Right renal pelvis (tissue), 4 donors: ENCODE results near the gene B4GAT1. TPM values are rescaled to one million over a fixed set of nuclear protein-coding genes. Genes with fewer than 3 reads are reported as not detected.

Experiments used
- DNase-seq, 4 donors: peaks; one replicate each; pipeline ENCODE4 v3.0.0-alpha.2; 2013; ENCODE audit warnings: low read depth in 4 of 4, low spot score in 3 of 4, missing footprints in 1 of 4
- polyA plus RNA-seq, 4 donors: library from polyadenylated mRNA; unstranded; fragments of 120-200 nt; gene quantifications; one replicate each; pipeline ENCODE4 v1.2.1, GENCODE V29; 2013; ENCODE audit not compliant: insufficient read length in 4 of 4

B4GAT1 gene
- polyA plus RNA-seq, 4 donors = 53.4 to 62.9 (median 56.8) TPM

DNA sequence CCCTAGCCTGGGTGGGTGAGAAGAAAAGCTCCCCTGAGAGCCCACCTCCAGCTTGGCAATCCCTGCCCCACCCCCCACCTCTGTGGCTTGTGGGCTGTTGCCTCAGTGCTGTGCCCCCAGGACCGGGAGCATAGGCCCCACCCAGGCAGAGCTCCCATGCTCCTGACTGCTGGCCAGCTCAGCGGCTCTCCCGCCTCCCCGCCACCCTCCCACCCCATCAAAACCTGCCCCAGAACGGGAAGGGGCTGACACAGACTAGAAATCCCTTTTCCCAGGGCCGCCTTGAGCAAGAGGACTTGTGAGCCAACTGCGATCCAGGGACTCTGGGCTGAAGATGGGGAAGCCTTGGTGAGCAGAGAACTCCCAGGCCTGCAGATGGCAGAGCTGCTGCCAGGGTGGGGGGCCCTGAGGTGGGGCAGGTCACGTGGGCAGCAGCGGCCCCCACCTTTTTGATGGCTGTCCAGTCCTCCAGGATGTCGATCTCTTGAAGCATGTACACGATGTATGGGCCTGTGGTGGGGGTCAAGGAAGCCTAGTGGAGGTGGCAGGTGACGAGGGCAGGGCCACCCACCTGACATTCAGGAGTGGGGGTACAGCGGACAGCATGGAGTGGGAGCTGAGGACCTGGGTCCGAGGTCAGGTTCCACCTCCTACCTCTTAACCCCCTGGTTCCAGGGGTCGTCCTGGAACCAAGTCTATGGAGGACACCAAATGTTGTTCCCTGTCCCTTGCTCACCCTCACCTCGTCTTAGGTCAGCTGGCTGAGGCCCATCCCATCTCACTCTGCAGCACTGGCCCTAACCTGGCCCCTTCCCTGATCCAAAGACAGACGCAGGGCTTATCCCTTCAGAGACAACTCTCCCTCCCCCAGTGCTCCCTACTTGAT lies 8.9 kb downstream of the B4GAT1 start:
- DNase-seq = no peak

- no peak for DNase-seq
These were observed 10.1 kb downstream of the B4GAT1 start for GRCh38 chr11:66337103-66337899.

GRCh38 chr11:66336234-66337102 lies 11.0 kb downstream of the B4GAT1 start, which contains the start of gene RIN1:
Gene RIN1 (minus strand): TSS chr11:66336434. CDS start chr11:66336402, 32 bp downstream.
- DNase-seq = peak in 1 of 4 donors; percentile 33

GRCh38 chr11:66335531-66336233 lies 11.7 kb downstream of the B4GAT1 start:
- no peak for DNase-seq

DNA sequence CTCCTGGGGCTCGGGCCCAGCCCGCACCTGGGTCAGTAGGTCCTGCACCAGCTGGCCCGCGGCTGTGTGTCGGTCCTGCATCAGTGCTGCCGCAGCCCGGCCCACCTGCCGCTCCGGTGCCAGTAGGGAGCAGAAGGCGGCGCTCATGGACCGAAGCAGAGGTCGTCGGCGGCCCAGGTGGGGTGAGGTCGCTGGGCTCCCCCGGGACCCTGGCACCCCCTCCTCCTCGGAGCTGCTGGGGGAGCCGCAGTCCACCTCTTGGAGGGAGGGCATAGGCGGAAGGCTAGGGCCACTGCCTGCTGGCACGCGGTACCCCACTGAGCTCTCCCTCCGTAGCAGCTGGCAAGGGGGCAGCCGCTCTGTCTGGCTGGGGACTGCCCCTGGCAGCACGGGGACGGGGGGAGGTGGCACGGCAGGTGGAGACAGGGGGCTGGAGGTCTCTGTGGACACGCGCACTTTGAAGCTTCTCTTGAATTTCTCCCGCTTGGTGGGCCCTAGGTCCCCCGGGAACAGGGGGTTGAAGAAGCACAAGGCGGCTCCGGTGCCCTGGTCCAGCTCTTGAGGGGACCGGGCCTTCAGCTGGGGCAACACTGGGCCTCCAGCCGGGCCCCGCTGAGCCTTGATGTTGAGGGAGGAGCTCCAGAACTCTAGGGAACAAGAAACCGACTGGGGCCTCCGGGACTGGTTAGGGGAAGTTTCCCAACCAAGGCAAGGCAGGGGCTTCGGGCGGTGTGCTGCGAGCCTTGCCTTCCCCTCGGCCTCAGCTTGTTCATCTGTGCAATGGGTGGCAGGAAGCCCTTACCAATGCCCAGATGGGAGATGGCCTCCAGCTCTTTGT lies 12.6 kb downstream of the B4GAT1 start:
- no peak for DNase-seq

- DNase-seq = no peak
These were observed 13.4 kb downstream of the B4GAT1 start for GRCh38 chr11:66333896-66334604.

GRCh38 chr11:66333220-66333877 lies 14.1 kb downstream of the B4GAT1 start:
- no peak for DNase-seq

DNA sequence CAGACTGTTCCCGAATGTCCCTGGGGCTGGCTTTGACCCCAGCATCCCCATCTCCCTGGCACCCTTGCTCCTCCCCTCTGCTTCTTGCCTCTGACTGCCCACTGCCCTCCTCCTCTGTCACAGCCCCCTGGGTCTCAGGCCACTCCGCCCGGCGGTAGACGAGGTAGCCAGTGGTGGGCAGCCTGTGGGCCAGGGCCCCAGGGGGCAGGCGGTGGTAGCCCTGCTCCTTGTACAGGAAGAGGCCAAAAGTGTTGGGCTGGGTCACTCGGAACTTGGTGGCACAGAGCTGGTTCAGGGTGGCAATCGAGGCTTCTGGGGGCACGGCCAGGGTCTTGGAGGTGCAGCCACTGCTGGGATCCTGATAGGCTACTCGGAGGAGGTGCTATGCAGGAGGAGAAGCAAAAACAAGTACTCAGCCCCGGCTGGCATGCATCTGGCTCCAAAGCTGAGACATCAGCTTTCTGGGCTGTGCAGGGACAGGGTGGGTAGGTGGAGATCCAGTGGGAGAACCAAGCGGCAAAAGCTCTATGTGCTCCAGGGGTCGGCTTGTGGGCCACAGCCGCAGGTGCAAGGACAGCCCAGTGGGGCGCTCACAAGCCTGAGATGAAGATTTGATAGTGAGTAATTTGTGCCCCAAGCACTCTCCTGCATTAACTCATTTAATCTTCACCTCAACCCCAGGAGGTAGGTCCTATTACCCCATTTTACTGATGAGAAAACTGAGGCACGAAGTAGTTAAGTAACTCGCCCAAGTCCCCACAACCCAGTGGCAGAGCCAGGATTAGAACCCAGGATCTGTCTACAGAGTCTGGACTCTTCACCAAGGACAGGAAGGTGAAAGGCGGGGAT lies 14.8 kb downstream of the B4GAT1 start:
- no peak for DNase-seq

DNA sequence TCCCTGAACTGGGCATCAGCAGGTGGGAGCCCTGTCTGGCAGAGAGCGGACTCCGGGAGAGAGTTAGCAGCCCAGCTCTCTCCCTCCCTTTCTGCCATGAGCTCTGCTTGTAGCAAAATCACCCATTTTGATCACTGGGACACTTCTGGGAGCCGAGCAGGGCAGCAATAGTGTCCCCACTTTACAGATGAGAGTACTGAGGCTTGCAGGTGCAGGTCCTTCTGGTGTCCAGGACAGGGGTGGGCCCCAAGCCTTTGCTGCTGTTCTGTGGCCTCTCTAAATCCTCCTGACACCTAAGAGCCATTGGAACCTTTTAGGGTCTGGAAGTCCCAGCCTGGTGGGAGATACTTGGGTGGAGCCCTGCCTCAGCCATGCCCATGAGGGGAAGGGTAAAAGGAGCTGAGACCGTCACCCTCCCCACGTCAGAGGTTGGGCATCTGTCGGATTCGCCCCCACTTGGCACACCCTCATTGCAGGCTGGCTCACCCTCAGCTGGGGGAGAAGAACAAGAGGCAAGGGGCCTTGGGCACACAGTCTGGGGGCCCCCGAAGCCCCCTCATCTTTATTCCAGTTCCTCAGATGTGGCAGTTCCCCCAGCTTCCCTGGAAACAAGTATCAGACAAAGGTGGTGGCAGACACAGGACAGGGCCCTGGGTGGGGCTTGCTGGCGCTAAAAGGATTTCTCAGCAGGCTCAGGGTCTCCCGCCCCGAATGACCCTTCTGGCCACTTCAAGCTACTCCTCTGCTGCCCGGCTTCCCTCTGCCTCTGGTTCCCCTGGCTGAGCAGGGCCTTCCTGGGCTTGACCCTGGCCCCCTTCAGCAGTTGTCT lies 15.7 kb downstream of the B4GAT1 start:
- DNase-seq = no peak

DNA sequence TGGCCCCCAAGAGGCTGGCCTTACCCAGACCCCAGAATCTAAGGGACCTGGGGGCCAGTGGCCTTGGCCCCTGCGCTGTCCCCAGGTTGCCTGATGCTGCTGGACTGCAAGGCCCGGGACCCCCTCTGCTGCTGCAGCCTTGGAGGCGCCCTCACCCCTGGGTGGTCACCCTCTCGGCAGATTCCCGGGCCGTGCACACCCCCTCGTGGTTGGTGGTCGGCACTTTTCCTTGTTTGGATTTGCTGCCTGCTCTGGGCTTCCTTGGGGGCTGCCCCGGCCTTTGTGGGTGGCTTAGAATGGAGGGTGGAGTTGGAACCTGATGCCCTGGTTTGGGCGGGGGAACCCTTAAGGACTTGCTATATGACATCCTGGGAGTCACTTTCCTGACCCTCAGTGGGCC lies 16.5 kb downstream of the B4GAT1 start:
- DNase-seq = no peak

DNA sequence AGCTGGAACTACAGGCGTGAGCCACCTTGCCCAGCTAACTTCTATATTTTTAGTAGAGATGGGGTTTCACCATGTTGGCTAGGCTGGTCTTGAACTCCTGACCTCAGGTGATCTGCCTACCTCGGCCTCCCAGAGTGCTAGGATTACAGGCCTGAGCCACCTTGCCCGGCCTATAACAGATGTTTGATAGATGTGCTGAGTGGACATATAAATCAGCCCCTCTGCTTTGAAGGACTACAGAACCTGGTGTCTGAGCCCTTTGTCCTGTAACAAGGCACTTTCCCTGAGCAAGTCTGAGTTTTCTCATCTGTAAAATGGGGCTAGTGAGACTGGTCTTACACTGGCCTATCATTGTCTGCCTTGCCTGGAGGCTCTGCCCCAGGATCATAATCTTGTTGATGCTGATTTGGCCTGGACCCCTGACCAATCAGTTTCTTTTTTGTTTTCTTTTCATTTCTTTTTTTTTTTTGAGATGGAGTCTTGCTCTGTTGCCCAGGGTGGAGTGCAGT lies 18.2 kb downstream of the B4GAT1 start:
- DNase-seq = no peak

GRCh38 chr11:66328302-66329144 lies 18.9 kb downstream of the B4GAT1 start:
- DNase-seq = peak in 1 of 4 donors; percentile 74

- DNase-seq = no peak
These were observed 19.5 kb downstream of the B4GAT1 start for GRCh38 chr11:66328031-66328301.

DNA sequence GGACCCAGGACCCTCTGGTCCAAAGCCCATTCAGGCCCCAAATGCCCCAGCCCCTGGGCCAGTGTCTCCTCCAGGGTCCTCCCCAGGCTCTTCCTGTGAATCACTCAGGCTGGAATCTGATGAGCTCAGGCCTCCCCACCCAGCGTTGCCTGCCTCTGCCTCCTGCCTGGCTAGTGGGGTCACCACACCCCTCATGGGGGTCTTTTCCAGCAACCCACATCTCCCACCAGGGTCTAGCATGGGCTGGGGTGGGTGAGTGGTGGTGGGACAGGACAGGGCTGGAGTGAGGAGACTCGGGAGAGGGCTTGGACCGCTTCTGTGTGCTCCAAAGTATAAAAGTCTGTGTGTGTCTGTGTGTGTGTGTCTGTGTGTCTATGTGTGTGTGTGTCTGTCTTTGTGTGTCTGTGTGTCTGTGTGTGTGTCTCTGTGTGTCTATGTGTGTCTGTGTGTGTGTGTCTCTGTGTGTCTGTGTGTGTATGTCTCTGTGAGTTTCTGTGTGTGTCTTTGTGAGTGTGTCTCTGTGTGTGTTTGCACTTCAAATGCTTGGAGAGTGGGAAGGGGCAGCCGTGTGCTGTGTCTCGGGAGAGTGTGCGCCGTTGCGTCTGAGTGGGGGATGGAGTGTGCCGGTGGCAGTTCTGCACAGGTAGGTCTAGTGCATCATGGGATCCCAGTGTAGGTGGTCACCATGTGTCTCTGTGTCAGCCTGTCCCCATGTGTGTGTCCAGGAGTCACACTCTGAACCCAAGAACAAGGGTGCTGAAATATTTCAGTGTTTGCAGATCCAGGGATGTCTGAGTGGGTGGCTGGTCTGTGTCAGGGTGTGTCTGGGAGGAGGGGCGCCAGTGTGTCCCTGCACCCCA lies 20.0 kb downstream of the B4GAT1 start:
- no peak for DNase-seq
